Thyroid gland (tissue), 4 donors: ENCODE results near the gene ITLN1. TPM values are rescaled to one million over a fixed set of nuclear protein-coding genes. Genes with fewer than 3 reads are reported as not detected.

Experiments
- DNase-seq, 2 donors: peaks; one replicate each; pipeline ENCODE4 v3.0.0-alpha.2; 2019
- H3K27ac ChIP-seq, 3 donors: fragments of 200-600 bp; sonication (generic); 1 replicate in 2 of 3; 2 replicates in 1 of 3; pipeline ENCODE4 v1.5.1; 2016 to 2019; ENCODE audit warnings: mild to moderate bottlenecking in 1 of 3, moderate library complexity in 1 of 3
- H3K27me3 ChIP-seq: fragments of 200-600 bp; sonication (generic); one replicate; pipeline ENCODE4 v1.5.1; 2019
- H3K36me3 ChIP-seq, 2 donors: fragments of 200-600 bp; sonication (generic); one replicate each; pipeline ENCODE4 v1.5.1; 2016 to 2019
- H3K4me1 ChIP-seq, 2 donors: fragments of 200-600 bp; sonication (generic); one replicate each; pipeline ENCODE4 v1.5.1; 2017 to 2019
- H3K4me3 ChIP-seq, 3 donors: fragments of 200-600 bp; sonication (generic); replicated peaks in 1 of 3; 1 replicate in 2 of 3; 2 replicates in 1 of 3; pipeline ENCODE4 v1.5.1; 2016; ENCODE audit warnings: mild to moderate bottlenecking in 1 of 3
- H3K9me3 ChIP-seq: fragments of 200-600 bp; sonication (generic); one replicate; pipeline ENCODE4 v1.5.1; 2017
- POLR2A ChIP-seq, 2 donors: fragments of 450-650 bp; IDR thresholded peaks; one replicate each; pipeline ENCODE4 v1.6.1; 2017; ENCODE audit warnings: antibody characterized with exemption in 2 of 2, mild to moderate bottlenecking in 2 of 2, moderate library complexity in 1 of 2
- WGBS, 2 donors: methylation state at CpG; one replicate each; pipeline ENCODE4 v1.1.5; 2017; 5-methylcytosine and 5-hydroxymethylcytosine counted together
- intact Hi-C: fragments of 100-400 bp; cut with DNase I; formaldehyde crosslinking; loops from one replicate; pipeline ENCODE4 v1.15.1; 2023
- total RNA-seq, 4 donors: library from RNA; depleted of rRNA; stranded (reverse); fragments of >200 nt; gene quantifications; one replicate each; pipeline ENCODE4 v1.2.3, GENCODE V29; 2016
- TF ChIP-seq, protein P1 (sequence below), 6 experiments: fragments of 200-600 bp in 3 of 6; fragments of 450-650 bp in 3 of 6; sonication (generic) in 3 of 6; IDR thresholded peaks; one replicate each; pipeline ENCODE4 v1.5.1; 2016 to 2019; ENCODE audit warnings: antibody characterized with exemption in 6 of 6, mild to moderate bottlenecking in 2 of 6, inconsistent platforms in 1 of 6, moderate library complexity in 1 of 6

Gene ITLN1
- total RNA-seq, 4 donors from 2014 or later: not detected

DNA sequence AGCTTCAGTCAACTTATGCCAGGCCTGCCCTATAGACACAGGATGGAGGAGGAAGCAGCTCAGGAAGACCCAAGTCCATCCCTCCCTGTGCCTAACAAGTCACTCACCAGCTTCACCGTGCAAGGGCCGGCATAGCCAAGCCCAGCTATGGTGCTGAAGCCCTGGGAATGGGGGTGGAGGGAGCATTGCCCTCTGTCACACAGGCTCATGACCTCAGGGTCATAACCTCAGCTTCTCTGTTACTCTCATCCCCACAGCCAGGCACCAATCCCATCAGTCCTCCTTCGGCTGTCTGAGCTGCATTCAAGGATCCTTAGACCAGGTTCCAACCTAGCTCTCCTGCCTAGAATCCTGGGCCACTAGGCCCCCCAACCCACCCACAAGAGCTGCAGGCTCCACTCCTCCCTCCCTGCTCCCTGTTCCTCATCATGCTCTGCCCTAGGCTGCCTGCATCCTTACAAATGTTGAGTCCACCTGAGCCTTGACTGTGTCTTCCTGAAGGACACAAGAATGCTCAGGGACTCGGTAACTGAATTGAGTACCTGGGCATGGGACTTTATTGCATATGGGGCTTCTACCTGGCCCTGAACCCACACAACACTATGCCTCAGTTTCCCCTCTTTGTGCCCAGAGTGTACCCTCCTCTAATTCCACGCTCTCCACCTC, 24.0 kb downstream of the ITLN1 start:
- intact Hi-C loops: no loop called here
- no peaks in the 10 kb centered on the region for H3K4me1 ChIP-seq
- 82 to 83% methylated on average over 5 of the region's 5 CpGs for WGBS, 2 donors
- no peak for TF ChIP-seq POLR2A (IDR thresholded peaks at IDR 0.05)
- TF ChIP-seq, protein P1, sequence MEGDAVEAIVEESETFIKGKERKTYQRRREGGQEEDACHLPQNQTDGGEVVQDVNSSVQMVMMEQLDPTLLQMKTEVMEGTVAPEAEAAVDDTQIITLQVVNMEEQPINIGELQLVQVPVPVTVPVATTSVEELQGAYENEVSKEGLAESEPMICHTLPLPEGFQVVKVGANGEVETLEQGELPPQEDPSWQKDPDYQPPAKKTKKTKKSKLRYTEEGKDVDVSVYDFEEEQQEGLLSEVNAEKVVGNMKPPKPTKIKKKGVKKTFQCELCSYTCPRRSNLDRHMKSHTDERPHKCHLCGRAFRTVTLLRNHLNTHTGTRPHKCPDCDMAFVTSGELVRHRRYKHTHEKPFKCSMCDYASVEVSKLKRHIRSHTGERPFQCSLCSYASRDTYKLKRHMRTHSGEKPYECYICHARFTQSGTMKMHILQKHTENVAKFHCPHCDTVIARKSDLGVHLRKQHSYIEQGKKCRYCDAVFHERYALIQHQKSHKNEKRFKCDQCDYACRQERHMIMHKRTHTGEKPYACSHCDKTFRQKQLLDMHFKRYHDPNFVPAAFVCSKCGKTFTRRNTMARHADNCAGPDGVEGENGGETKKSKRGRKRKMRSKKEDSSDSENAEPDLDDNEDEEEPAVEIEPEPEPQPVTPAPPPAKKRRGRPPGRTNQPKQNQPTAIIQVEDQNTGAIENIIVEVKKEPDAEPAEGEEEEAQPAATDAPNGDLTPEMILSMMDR (IDR thresholded peaks at IDR 0.05): no peak
- H3K27me3 ChIP-seq: no peaks in the 10 kb centered on the region
- no peak overlapping the region for H3K4me3 ChIP-seq
- DNase-seq: no peak
- no peaks in the 10 kb centered on the region for H3K36me3 ChIP-seq
- H3K9me3 ChIP-seq: no peaks in the 10 kb centered on the region
- no peak overlapping the region for H3K27ac ChIP-seq

DNA sequence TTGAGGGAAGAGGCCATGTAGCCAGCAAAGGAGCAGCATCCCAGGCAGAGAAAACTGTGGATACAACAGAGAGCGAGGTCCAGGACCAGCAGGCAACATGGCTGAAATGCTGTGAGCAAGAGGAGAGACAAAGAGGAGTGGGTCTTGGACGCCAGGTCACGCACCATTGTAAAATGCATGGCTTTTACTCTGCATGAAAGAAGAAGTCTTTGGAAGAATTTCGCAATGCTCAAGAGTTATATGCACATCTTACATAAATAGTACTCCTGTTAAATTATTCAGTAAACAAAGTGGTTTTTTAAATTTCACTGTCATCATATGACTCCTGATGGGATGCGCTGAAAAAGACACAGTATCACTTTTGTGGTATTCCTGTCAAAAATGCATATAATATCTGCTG, 25.8 kb downstream of the ITLN1 start:
- no peaks in the 10 kb centered on the region for H3K27me3 ChIP-seq
- intact Hi-C loops: no loop called here
- H3K4me1 ChIP-seq: no peaks in the 10 kb centered on the region
- H3K36me3 ChIP-seq: no peaks in the 10 kb centered on the region
- DNase-seq: no peak
- H3K27ac ChIP-seq: no peak overlapping the region
- no peak overlapping the region for H3K4me3 ChIP-seq
- H3K9me3 ChIP-seq: no peaks in the 10 kb centered on the region
- 86 to 93% methylated on average over 5 of the region's 5 CpGs for WGBS, 2 donors
- no peak for TF ChIP-seq POLR2A (IDR thresholded peaks at IDR 0.05)
- TF ChIP-seq, protein P1 (IDR thresholded peaks at IDR 0.05): no peak

DNA sequence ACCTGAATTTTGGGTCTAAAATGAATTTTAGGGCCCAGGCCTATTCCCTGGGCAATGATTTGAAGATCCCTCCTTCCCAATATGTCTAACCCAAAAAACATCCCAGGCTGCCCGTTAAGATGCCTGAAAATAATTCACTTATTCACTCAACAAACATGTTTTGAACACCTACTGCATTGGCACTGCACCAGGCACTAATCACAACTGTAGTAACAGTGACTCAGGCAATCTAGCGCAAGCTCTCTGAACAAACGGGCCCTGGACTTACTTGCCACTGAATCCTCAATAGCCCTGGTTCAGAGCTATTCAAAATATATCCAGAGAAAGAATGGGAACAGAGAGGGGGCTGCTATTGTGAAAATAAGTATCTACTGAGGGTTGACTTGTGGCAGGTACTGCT, 26.5 kb downstream of the ITLN1 start:
- no peaks in the 10 kb centered on the region for H3K27me3 ChIP-seq
- no peaks in the 10 kb centered on the region for H3K36me3 ChIP-seq
- no peak overlapping the region for H3K27ac ChIP-seq
- no peak for DNase-seq
- 79 to 88% methylated on average over 3 of the region's 3 CpGs for WGBS, 2 donors
- no peak for TF ChIP-seq POLR2A (IDR thresholded peaks at IDR 0.05)
- TF ChIP-seq, protein P1 (IDR thresholded peaks at IDR 0.05): no peak
- intact Hi-C loops: no loop called here
- no peaks in the 10 kb centered on the region for H3K4me1 ChIP-seq
- H3K4me3 ChIP-seq: no peak overlapping the region
- H3K9me3 ChIP-seq: no peaks in the 10 kb centered on the region

DNA sequence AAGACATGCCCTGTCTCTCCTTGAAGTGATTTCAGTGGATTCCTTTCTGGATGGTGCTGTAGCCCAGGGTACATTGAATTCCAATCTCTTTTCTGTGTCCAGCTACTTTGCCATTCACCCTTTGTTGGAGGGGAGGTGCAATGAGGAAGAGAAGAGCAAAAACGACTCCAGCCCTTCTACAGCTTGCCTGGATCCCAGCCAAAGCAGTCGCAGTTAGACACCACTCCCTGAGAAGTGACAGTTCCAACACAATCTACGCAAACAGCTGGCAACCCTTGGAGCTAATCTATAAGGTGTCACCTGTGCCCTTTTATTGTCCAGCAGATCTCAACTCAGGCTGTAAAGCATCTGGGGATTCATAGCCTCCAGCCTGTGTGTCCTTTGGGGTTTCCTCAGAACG, 26.9 kb downstream of the ITLN1 start:
- no peaks in the 10 kb centered on the region for H3K27me3 ChIP-seq
- no peak for TF ChIP-seq POLR2A (IDR thresholded peaks at IDR 0.05)
- TF ChIP-seq, protein P1 (IDR thresholded peaks at IDR 0.05): no peak
- no peak overlapping the region for H3K4me3 ChIP-seq
- H3K27ac ChIP-seq: no peak overlapping the region
- intact Hi-C loops: no loop called here
- no peaks in the 10 kb centered on the region for H3K9me3 ChIP-seq
- WGBS, 2 donors: 36 to 55% methylated on average over 4 of the region's 4 CpGs
- DNase-seq: no peak
- H3K36me3 ChIP-seq: no peaks in the 10 kb centered on the region
- H3K4me1 ChIP-seq: no peaks in the 10 kb centered on the region

DNA sequence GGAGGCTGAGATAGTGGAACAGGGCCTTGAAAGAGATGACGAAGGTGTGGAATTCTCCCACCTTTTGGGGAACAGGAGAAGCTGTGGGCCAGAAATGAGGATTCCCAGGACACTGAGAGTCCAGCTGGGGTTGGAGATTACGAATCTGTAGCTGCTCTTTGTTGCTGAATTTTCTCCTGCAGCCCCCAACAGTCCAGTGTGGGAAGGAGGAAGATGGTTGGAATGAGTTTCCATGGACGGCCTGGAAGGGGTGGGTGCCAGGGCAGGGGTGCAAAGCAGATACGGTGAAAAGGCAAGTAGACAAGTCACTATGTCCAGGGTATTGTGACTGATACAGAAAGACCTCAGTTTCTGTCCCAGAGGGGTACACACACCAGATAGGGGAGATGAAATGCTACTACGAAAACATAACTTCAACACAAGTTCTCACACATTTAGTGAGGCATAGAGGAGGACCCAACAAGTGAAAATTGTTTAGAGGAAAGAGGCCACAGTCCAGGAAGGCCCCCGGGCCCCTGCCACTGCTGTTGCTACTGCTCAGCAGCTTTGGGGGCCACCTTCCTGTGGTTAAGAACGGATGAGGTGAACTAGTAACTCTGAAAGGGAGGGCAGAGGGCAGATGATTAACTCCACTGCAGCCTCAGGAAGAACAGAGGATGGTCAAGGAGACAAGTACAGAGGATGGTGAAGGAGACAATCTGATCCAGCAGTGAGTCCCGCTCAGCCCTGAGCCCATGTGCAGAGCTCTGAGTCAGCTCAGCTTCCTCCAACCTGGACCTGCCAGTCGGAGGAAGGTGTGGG, 29.6 kb downstream of the ITLN1 start:
- H3K27ac ChIP-seq: no peak overlapping the region
- TF ChIP-seq, protein P1 (IDR thresholded peaks at IDR 0.05): no peak
- TF ChIP-seq POLR2A (IDR thresholded peaks at IDR 0.05): no peak
- no peak overlapping the region for H3K4me3 ChIP-seq
- intact Hi-C loops: no loop called here
- H3K9me3 ChIP-seq: no peaks in the 10 kb centered on the region
- WGBS, 2 donors: 69 to 73% methylated on average over 9 of the region's 9 CpGs
- no peaks in the 10 kb centered on the region for H3K36me3 ChIP-seq
- no peaks in the 10 kb centered on the region for H3K4me1 ChIP-seq
- no peaks in the 10 kb centered on the region for H3K27me3 ChIP-seq
- DNase-seq: no peak
